Calu3 (cell line): ENCODE measurements around the gene CACNA2D2. TPM values are rescaled to one million over a fixed set of nuclear protein-coding genes. Genes with fewer than 3 reads are reported as not detected.

ENCODE experiments used
- BruUV-seq: library from RNA; stranded (reverse); fragments of 400-500 nt; replicated peaks from 2 replicates; lab custom pipeline; 2021; lab: Mats Ljungman, UMichigan
- CTCF ChIA-PET: fragments of 300-600 bp; sonication (Branson Sonifier 250); formaldehyde crosslinking; loops from one replicate; lab custom pipeline; 2022; ENCODE audit warnings: antibody characterized with exemption; lab: Charles Lee
- DNase-seq: peaks from one replicate; pipeline ENCODE4 v3.0.0; 2022
- H3K27ac Mint-ChIP-seq: one replicate; pipeline ENCODE4 v1.8.0; 2022; ENCODE audit warnings: mixed read lengths; ENCODE audit not compliant: unreplicated experiment
- H3K27me3 Mint-ChIP-seq: one replicate; pipeline ENCODE4 v1.8.0; 2022; ENCODE audit warnings: mixed read lengths; ENCODE audit not compliant: unreplicated experiment
- H3K36me3 Mint-ChIP-seq: one replicate; pipeline ENCODE4 v1.8.0; 2022; ENCODE audit warnings: mild to moderate bottlenecking, moderate library complexity, mixed read lengths; ENCODE audit not compliant: insufficient read depth, unreplicated experiment
- H3K4me1 Mint-ChIP-seq: one replicate; pipeline ENCODE4 v1.8.0; 2022; ENCODE audit warnings: mild to moderate bottlenecking, low read depth, mixed read lengths; ENCODE audit not compliant: unreplicated experiment
- H3K4me3 Mint-ChIP-seq: one replicate; pipeline ENCODE4 v1.8.0; 2022; ENCODE audit warnings: mild to moderate bottlenecking, low read depth, moderate library complexity, mixed read lengths; ENCODE audit not compliant: unreplicated experiment
- H3K9me3 Mint-ChIP-seq: one replicate; pipeline ENCODE4 v1.8.0; 2022; ENCODE audit warnings: low read depth, mixed read lengths; ENCODE audit not compliant: unreplicated experiment
- CTCF ChIP-seq: fragments of 200-600 bp; IDR thresholded peaks from one replicate; pipeline ENCODE4 v1.8.0; 2022; ENCODE audit warnings: antibody characterized with exemption; ENCODE audit not compliant: unreplicated experiment
- intact Hi-C: fragments of 100-400 bp; cut with micrococcal nuclease; formaldehyde crosslinking; loops from one replicate; pipeline ENCODE4 v1.10.0; 2022; ENCODE audit not compliant: unreplicated experiment
- total RNA-seq: library from RNA; stranded (reverse); gene quantifications from 2 replicates; pipeline ENCODE4 v1.2.3, GENCODE V29; 2022

Gene CACNA2D2
- total RNA-seq, 1 experiment from 2014 or later, result 0.12 TPM

GRCh38 chr3:50542177-50543034, 39.0 kb upstream of the CACNA2D2 start:
- H3K27me3 Mint-ChIP-seq, result peaks cover 46% of the 10 kb centered on the region
- no TSS peak for BruUV-seq
- CTCF ChIA-PET, result interaction anchor here (0.5 to 1.6 kb wide), 10 partner anchors 24 to 847 kb away, joined by 3 to 18 read pairs (median 4); partner anchors contain the start of genes CYB561D2, HEMK1 and NPRL2
- peak; percentile 73 for DNase-seq
- no peaks in the 10 kb centered on the region for H3K36me3 Mint-ChIP-seq
- no peaks in the 10 kb centered on the region for H3K4me1 Mint-ChIP-seq
- no peak for TF ChIP-seq CTCF
- H3K4me3 Mint-ChIP-seq, result no peak overlapping the region
- intact Hi-C loops, result loop anchor here (1.0 to 5.0 kb wide), 4 partner anchors 24 to 195 kb away; partner anchors contain the start of gene ZMYND10
- H3K27ac Mint-ChIP-seq, result no peak overlapping the region
- H3K9me3 Mint-ChIP-seq, result no peaks in the 10 kb centered on the region

GRCh38 chr3:50539356-50540286, 36.2 kb upstream of the CACNA2D2 start:
- H3K4me3 Mint-ChIP-seq, result no peak overlapping the region
- H3K4me1 Mint-ChIP-seq, result no peaks in the 10 kb centered on the region
- no TSS peak for BruUV-seq
- CTCF ChIA-PET, result interaction anchor here (0.6 kb wide), 1 partner anchor 555 kb away, joined by 3 read pairs; no protein-coding TSS in a partner anchor
- no peaks in the 10 kb centered on the region for H3K9me3 Mint-ChIP-seq
- DNase-seq, result no peak
- H3K27me3 Mint-ChIP-seq, result peaks cover 74% of the 10 kb centered on the region
- intact Hi-C loops, result loop anchor here (5.0 kb wide), 1 partner anchor 192 kb away; the partner anchor contains the start of gene ZMYND10
- H3K36me3 Mint-ChIP-seq, result no peaks in the 10 kb centered on the region
- H3K27ac Mint-ChIP-seq, result no peak overlapping the region
- no peak for TF ChIP-seq CTCF

GRCh38 chr3:50537421-50538129, 34.1 kb upstream of the CACNA2D2 start:
- CTCF ChIA-PET, result no interaction called here
- Mint-ChIP-seq H3K4me3 (no peak overlapping the region), H3K9me3 (no peaks in the 10 kb centered on the region), H3K36me3 (no peaks in the 10 kb centered on the region), H3K4me1 (no peaks in the 10 kb centered on the region), H3K27ac (no peak overlapping the region), H3K27me3 (peaks cover 94% of the 10 kb centered on the region)
- DNase-seq, result no peak
- no TSS peak for BruUV-seq
- TF ChIP-seq CTCF, result no peak
- intact Hi-C loops, result no loop called here
